HG02571 (cell line): Measurements from ENCODE around the gene CHRNE.
"Not testable (repeated sequence)": the region's sequence is repeated elsewhere in the genome, so short reads cannot be mapped to it uniquely, and the experiment has no call there.

Experiments
- ATAC-seq: cut with Tn5 transposase; IDR thresholded peaks from one replicate; pipeline ENCODE4 v1.9.1; 2021; ENCODE audit warnings: mild to moderate bottlenecking, moderate library complexity; ENCODE audit not compliant: unreplicated experiment

Gene CHRNE

GRCh38 chr17:4891411-4892410, 11.2 kb downstream of the CHRNE start:
- no peak for ATAC-seq

- no peak for ATAC-seq
These were observed 15.3 kb downstream of the CHRNE start for GRCh38 chr17:4887581-4887980.

- no peak for ATAC-seq
These were observed 16.1 kb downstream of the CHRNE start for GRCh38 chr17:4886830-4887229.

GRCh38 chr17:4884489-4884888, 18.4 kb downstream of the CHRNE start:
- no peak for ATAC-seq

- no peak for ATAC-seq
These were observed 20.9 kb downstream of the CHRNE start for GRCh38 chr17:4881761-4882555.

GRCh38 chr17:4880857-4881256, 22.0 kb downstream of the CHRNE start:
- no peak for ATAC-seq

- no peak for ATAC-seq
These were observed 23.3 kb downstream of the CHRNE start for GRCh38 chr17:4879601-4880000.

GRCh38 chr17:4877089-4877488, 25.8 kb downstream of the CHRNE start:
- ATAC-seq, result no peak

- no peak for ATAC-seq
These were observed 30.1 kb downstream of the CHRNE start for GRCh38 chr17:4872786-4873185.

GRCh38 chr17:4870855-4871254, 32.0 kb downstream of the CHRNE start:
- no peak for ATAC-seq

- ATAC-seq, result not testable (repeated sequence)
These were observed 33.6 kb downstream of the CHRNE start for GRCh38 chr17:4869058-4869998.

- not testable (repeated sequence) for ATAC-seq
These were observed 35.4 kb downstream of the CHRNE start for GRCh38 chr17:4867535-4867934.

GRCh38 chr17:4863321-4863720, 39.6 kb downstream of the CHRNE start:
- no peak for ATAC-seq

GRCh38 chr17:4862720-4863119, 40.2 kb downstream of the CHRNE start:
- no peak for ATAC-seq

- no peak for ATAC-seq
These were observed 41.8 kb downstream of the CHRNE start for GRCh38 chr17:4861052-4861451.

GRCh38 chr17:4860651-4861050, 42.2 kb downstream of the CHRNE start:
- ATAC-seq, result no peak

GRCh38 chr17:4859816-4860625, 42.9 kb downstream of the CHRNE start:
- no peak for ATAC-seq

- ATAC-seq, result no peak
These were observed 44.0 kb downstream of the CHRNE start for GRCh38 chr17:4858882-4859260.

- no peak for ATAC-seq
These were observed 44.6 kb downstream of the CHRNE start for GRCh38 chr17:4858068-4858881.
